GM18498 (cell line): Measurements from ENCODE around the gene ARTN.

Experiments used
- ATAC-seq: cut with Tn5 transposase; IDR thresholded peaks from one replicate; pipeline ENCODE4 v1.9.1; 2021; ENCODE audit warnings: mild to moderate bottlenecking, moderate library complexity; ENCODE audit not compliant: unreplicated experiment

The ARTN gene, protein sequence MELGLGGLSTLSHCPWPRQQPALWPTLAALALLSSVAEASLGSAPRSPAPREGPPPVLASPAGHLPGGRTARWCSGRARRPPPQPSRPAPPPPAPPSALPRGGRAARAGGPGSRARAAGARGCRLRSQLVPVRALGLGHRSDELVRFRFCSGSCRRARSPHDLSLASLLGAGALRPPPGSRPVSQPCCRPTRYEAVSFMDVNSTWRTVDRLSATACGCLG

DNA sequence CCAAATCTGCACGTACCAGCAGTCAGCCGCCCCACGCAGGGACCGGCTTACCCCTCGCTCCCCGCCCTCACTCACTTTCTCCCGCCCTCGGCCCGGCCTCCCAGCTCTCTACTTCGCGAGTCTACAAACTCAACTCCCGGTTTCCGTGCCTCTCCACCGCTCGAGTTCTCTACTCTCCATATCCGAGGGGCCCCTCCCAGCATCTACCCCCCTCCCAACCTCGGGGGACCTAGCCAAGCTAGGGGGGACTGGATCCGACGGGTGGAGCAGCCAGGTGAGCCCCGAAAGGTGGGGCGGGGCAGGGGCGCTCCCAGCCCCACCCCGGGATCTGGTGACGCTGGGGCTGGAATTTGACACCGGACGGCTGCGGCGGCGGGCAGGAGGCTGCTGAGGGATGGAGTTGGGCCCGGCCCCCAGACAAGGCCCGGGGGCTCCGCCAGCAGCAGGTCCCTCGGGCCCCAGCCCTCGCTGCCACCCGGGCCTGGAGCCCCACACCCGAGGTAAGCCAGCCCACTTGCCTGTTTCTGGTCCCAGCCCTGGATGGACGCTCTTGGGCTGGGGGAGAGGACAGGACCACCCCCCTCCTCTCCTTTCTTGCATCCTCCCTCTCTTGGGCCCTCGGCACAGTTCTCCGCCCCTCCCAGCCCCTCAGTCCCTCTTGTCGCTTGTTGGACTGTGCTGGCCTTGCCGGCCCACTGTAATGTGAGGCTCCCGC is at the start of gene ARTN:
Gene ARTN (plus strand): TSS at position 416 of the 715 bp plus-strand sequence. CDS start 1,856 bp downstream, outside the sequence.
- ATAC-seq, result no peak

DNA sequence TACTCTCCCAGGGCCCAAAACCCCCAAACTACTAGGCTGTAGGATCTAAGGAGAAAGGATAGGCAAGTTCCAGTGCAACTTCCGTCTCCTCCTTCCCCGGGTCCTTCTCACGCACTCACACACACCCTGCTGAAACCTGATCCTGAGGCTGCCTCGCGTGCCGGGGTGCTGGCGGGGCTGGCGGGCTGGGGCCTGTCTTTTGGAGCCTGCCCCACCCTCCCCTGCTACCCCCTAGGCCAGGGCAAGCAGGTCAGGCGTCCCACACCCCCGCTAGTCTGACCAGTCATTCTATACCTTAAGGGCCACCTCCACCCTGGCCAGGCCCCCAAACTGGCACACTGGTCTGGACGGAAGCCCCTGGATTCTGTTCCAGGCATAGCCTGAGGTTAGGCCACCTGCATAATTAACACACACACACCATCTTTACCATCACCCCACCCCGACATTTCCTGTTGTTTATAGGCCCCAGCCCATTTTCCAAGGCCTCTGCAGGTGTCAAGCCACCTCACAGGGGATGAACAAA is 48.3 kb upstream of the ARTN start:
- ATAC-seq, result no peak

DNA sequence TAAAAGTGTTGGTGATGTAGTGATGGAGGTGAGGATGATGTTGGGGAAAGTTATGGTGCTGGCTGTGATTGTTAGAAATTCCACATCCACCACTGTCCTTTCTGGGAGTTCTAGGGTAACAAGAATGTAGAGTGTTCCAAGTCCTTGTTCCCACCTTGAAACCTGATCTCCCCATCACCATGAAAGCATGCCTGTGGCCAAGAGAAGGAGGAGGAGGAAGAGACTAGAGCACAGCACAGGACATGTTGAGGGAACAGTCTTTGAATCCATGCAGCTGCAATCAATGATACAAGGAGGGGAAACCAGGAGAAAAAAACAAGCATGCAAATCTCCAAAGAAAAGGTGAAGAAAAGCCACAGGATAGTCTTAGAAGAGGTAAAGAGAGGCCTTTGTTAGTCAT is 45.9 kb upstream of the ARTN start:
- ATAC-seq, result no peak

DNA sequence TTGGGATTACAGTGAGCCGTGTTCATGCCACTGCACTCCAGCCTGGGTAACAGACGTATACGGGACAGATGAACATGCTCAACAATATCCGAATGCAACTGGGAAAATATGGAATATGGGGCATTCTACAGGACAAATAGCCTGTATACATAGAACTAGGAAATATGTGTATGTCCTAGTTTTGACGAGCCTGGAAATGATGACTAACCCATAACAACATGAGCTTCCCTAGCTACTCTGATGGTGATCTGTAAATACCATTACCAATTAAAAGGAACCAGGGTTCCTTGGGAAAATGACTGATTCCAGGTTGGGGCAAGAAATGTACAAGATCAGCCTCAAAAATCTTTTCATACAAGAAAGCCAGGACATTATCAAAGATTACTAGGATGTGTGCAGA is 42.8 kb upstream of the ARTN start:
- no peak for ATAC-seq

DNA sequence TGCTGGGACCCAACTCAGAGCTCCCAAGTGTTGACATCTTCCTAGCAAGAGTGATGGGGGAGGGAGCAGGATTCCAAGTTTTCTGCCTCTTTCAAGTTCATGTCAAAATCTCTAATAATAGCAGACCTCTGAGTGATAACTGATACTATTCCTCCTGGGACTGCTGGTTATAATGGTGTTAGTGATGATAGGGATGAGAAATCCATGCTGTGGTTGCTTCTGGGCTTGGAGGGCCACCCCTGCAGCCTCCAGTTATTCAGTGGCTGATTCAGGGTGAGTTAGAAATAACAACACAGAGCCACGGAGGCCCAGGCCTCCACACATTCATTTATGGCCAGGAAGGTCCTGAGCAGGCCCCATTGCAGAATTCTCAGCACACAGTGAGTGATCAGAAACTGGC is 40.6 kb upstream of the ARTN start:
- ATAC-seq, result no peak

DNA sequence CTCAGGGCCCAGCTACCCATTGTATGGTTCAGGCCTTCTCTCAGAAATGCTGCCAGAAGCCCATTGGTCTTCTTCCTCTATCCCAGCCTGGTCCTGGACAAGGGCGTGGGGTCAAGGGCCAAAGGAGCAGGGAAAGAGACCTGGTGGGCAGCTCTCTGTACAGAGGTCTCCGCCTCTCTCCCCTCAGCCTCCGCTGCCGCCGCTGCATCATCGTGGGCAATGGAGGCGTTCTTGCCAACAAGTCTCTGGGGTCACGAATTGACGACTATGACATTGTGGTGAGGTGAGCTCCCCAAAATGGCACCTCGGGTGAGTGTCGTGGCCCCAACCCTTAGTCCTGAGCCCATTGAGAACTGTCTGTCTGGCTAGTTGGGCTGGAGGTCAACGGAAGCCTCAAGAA is 34.6 kb upstream of the ARTN start:
- no peak for ATAC-seq

DNA sequence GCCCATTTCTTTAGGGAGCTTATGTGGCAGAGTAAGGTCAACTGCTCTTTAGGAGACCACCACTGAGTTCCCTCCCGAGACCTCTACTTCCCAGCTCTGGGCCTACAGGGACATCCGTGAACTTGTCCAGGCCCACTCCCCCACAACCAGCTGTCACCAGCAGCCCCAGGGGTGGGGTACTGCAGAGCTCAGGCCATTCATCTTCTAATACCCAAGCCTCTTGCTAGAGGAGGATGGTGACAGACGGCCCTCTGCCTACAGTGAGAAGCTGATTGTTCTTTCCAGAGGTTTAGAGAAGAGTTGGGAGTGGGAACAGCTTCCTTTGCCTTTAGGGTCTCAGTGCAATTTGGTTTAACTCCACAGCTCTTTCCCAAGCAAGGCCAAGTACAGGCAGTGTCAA is 33.2 kb upstream of the ARTN start:
- ATAC-seq, result no peak

DNA sequence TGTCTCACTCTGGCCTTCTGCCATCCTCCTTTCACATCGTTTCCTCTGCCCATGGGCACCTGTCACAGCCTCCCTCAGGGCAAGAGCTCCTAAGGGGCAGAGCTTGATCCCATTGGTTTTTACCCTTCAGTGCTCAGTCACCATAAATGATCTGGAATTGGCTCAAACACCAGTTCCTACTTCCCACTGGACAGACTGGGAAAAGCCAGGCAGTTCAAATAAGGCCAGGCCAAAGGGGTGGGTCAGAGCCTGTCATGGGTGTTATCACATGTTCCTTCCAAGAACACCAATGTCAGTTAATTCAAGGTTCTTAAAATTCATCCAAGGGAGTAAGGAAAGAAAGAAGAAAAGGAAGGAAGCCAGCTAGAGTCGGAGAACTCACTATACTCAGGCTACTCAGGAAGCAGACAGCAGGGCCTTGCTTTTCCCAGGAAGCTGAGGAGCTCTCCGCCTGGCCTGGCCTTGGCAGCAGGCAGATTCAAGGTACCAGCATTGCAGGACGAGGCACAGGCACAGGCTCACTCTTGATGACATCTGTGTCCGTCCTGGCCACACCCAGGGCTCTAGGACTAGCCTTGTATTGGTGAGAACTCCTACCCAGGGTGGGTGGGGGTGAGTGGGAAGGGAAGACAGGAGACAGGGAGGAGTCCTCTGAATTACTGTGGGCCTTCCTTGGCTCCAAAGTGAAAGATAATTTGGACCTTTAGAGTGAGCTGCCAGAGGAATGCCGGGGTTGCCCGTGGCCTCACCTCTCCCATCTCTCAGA is 32.2 kb upstream of the ARTN start:
- no peak for ATAC-seq

DNA sequence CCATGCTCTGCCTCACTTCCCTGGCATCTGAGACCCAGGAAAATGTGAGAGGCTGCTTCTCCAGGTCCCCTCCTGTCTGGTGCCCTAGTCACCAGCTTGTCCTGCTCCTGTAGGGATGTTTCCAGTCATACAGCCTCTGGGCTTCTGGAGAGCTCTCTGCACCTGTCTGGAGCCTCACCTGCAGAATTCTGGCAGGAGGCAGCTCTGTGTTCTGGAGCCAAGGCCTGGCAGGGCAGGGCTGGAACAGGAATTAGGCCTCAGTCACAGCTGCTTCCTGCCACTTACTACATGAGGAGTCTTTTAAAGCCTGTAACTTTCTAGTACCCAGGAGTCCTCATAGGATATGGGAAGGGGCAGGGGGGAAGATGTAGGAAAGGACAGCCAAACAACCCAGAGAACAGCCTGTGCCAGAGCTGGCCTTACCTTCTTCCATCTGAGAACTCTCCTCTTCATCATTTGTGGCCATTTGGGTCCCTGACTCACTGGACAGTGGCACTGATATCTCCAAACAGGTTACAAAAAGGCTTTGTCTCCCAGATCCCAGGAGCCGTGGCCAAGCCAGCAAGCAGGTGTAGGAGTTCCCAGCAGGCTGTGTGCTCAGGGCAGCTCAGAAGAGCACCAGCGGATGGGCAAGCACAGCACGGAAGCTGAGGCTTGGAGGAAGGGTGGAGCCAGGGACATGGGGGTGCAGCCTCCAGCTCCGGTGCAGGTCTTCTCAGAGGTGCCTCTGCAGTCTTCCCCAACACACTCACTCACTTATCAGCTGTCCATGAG is 31.4 kb upstream of the ARTN start:
- no peak for ATAC-seq

DNA sequence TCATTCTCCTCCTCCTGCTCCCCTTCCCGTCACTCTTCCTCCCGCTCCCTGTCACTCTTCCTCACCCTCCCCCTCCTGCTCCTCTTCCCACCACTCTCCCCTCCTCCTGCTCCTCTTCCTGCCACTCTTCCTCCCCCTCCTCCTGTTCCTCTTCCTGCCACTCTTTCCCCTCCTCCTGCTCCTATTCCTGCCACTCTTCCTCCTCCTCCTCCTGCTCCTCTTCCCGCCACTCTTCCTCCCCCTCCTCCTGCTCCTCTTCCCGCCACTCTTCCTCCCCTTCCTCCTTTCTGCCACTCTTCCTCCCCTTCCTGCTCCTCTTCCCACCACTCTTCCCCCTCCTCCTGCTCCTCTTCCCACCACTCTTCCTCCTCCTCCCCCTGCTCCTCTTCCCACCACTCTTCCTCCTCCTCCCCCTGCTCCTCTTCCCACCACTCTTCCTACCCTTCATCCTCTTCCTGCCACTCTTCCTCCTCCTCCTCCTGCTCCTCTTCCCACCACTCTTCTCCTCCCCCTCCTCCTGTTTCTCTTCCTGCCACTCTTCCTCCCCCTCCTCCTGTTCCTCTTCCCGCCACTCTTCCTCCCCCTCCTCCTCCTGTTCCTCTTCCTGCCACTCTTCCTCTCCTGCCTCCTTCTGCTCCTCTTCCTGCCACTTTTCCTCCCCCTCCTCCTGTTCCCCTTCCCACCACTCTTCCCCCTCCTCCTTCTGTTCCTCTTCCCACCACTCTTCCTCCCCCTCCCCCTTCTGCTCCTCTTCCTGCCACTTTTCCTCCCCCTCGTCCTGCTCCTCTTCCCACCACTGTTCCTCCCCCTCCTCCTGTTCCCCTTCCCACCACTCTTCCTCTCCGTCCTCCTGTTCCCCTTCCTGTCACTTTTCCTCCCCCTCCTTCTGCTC is 28.7 kb upstream of the ARTN start:
- no peak for ATAC-seq

DNA sequence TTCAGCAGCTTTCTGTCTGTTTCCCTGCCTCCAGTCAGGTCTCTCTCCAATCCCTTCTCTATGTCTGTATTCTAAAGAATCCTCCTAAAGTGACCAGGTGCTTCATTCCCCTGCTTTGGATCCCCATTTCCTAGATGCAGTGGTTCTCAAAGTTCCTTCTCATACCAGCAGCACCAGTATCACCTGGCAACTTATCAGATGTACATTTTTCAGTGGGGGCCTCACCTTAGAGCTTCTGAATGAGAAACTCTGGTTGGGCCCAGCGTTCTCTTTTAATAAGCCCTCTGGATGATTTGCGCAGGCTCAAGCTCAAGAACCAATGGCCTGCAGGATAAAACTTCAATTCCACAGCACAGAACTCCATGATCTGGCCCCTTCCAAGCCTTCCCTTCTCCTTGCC is 25.4 kb upstream of the ARTN start:
- no peak for ATAC-seq

DNA sequence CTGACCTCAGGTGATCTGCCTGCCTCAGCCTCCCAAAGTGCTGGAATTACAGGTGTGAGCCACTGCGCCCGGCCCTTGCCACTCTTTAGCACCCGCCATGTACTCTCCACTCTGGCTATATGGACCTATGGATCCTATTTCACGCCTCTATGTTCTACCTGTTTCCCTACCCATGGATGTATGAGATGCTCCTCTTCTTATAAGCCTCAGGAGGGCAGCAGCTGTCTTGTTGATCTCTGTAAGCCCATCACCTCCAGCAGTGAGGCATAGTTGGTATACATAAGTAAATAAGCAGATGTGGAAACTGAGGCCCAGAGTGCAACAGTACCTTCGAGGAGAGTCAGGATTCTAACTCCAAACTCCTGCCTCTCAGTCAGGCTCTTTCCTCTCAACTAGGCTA is 24.7 kb upstream of the ARTN start:
- no peak for ATAC-seq

DNA sequence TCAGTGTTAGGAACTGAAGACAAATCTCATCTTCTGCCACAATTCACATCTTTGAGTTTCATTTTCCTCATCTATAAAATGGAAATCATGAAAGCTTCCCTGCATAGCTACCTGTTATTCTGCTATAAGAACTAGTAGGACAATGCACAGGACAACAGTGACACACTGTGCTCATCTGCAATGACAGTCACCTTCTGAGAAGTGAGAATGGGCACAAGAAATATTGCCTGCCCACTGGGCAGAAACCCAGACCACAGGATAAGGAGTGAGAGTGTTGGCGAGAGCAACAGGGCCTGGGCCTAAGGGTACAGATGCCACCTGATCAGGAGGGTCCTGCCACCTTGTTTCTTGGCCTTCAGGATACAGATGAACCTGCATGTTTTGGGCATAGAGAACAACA is 23.3 kb upstream of the ARTN start:
- ATAC-seq, result no peak

DNA sequence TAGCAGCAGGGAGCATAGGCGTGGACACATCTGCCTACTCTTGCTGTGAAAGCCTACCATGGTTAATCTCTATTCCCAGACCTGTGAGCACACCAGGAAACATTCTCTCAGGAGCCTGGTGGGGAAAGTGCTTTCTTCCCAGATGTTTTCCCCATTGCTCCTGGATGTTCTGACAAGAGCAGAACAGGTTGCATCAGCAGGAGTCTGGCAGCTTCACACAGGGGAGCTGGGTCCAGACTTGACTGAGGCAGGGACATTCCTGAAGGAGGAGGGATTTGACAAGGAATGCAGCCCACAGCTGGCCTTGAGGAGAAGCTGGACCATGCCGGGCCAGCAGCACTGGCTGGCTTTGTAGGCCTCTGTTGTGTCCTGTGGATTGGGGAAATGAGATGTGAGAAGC is 21.0 kb upstream of the ARTN start:
- no peak for ATAC-seq

DNA sequence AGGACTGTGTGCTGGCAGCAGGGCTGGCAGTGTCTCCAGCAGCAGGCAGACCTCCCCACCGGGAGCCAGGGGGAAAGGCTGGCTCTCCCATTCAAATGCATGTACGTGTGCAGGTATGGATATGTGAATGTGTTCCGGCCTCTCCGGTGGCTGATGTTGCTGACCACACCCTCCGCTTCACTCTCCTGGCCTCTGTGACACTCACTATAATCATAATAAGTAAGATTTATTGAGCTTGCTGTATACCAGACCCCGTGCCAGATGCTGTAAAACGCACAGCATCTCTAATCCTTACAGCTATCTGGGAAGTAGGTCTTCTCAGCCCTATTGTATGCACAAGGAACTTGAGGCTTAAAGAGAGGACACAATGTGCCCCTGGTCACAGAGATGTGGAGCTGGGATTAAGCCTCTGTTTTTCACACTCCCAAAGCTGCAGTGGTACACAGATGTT is 20.5 kb upstream of the ARTN start:
- no peak for ATAC-seq

DNA sequence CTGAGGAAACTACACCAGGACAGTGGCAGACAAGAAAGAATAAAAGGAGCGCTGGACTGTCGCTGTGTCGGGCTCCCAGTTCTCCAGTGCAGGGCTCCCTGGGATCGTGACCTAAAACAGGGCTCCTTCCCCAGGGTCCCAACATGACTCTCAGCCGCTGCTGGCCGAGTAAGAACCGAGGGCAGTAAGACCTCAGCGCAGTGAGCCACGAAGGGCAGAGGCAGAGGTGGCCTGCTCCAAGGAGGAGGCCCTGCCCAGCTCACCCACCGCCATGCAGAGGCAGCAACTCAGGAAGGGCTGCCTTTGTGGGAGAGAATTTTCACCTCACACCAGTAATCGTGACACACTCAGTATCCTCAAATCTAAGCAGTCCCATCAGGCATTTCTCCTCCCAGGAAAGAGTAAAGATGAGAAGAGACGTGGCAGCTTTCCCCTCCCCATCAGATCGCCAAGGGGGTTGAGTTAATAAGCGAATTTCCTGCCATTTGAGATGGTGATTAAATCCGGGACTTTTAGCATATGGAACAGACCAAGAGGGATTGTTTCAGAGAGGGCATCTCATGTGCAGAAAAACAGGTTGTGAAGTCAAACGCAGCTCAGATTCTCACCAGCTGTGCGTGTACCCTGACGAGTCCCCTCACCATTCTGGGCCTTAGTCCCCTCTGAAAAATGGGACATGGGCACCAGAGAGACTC is 19.8 kb upstream of the ARTN start:
- no peak for ATAC-seq

DNA sequence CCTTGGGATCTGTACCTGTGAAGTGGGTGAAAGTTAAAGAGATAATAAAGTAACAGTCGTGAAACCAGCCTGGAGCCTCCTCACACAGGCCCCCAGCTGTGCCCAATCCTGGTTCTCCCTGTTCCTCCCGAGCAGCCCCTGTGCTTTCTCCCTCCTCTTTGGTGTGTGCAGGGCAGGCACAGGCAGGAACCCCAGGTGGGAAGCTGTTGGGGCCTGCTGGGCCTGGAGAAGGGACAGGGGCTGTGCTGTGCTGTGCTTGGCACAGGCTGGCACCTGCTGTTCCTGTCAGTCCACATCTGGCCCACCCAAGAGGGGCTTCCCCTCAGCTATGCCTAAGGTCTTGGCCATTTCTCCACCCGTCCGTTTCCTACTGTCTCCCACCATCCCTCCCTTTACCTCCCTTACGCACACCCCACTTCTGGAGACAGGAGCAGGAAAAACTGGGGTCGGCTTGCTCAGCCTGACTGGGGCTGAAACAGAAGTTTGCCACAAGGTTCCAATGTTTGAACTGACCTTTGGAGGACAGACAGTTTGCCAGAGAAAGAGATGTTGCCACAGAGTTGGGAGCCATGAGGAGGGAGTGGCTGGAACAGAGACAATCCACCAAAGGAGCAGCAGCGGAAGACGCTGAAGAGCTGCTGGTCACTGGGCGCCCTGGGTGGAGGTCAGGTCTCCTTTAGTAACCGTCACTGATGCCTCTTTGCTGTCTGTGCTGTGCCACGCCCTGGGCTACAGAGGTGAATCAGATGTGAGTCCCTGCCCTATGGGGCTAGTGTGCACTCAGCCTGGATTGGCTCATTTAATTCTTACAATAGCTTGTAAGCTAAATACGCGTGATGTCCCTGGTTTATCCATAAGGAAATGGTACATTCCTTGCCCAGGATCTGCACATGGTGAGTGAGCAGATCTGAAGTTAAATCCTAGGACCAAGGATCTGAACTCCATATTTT is 18.8 kb upstream of the ARTN start:
- ATAC-seq, result no peak

DNA sequence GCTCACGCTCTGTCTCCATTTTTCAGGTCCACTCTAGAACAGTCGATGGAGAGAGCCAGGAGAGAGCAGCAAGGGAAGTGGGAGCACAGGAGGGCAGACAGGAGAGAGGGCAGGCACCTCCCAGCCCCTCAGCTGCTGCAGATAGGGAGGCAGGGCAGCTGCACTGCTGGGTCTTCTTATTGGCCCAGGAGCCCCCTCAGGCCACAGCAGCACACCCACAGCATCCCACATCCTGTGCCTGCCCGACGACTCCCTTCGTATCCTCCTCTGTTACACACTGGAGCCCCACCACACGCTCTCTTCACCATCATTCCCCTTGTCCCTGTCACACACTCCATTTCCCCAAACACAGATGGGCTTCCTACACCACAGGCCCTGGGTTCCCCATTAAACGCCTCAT is 13.7 kb upstream of the ARTN start:
- no peak for ATAC-seq
